GM23338 (cell line): ENCODE data around the gene MYH10. TPM values are rescaled to one million over a fixed set of nuclear protein-coding genes. Genes with fewer than 3 reads are reported as not detected.
A peak's percentile ranks its signal among the peaks of the same experiment; 100 is the strongest.

Source experiments
- ATAC-seq: fragments of 200-7000 bp; cut with Tn5 transposase; 3 replicates; pipeline ENCODE4 v1.9.1; 2020
- DNase-seq: peaks from one replicate; pipeline ENCODE4 v3.0.0-alpha.2; 2015; ENCODE audit warnings: low spot score
- H2AFZ ChIP-seq: fragments of 200-600 bp; sonication (generic); 2 replicates; pipeline ENCODE4 v1.8.0; 2016; ENCODE audit warnings: antibody characterized with exemption, mild to moderate bottlenecking, moderate library complexity
- H3F3A ChIP-seq: fragments of 200-600 bp; sonication (generic); replicated peaks from 2 replicates; pipeline ENCODE4 v1.8.0; 2017; ENCODE audit warnings: antibody characterized with exemption, mixed run types, low read depth
- H3K27ac ChIP-seq: fragments of 200-600 bp; sonication (generic); 2 replicates; pipeline ENCODE4 v1.6.1; 2016; ENCODE audit warnings: low read depth
- H3K27me3 ChIP-seq: fragments of 200-600 bp; sonication (generic); 2 replicates; pipeline ENCODE4 v1.8.0; 2016; ENCODE audit warnings: mild to moderate bottlenecking, mixed run types, moderate library complexity; ENCODE audit not compliant: insufficient read depth
- H3K36me3 ChIP-seq: fragments of 200-600 bp; sonication (generic); 2 replicates; pipeline ENCODE4 v1.8.0; 2016; ENCODE audit warnings: mild to moderate bottlenecking; ENCODE audit not compliant: insufficient read depth
- H3K4me1 ChIP-seq: fragments of 200-600 bp; sonication (generic); 2 replicates; pipeline ENCODE4 v1.8.0; 2016; ENCODE audit warnings: mild to moderate bottlenecking, moderate library complexity; ENCODE audit not compliant: insufficient read depth
- H3K4me2 ChIP-seq: fragments of 200-600 bp; sonication (generic); 2 replicates; pipeline ENCODE4 v1.7.1; 2017; ENCODE audit warnings: mixed run types
- H3K4me3 ChIP-seq: fragments of 200-600 bp; sonication (generic); 2 replicates; pipeline ENCODE4 v1.6.1; 2016; ENCODE audit warnings: mixed run types
- H3K79me2 ChIP-seq: fragments of 200-600 bp; sonication (generic); replicated peaks from 2 replicates; pipeline ENCODE4 v1.8.0; 2017; ENCODE audit warnings: mild to moderate bottlenecking; ENCODE audit not compliant: insufficient read depth
- H3K9me2 ChIP-seq: fragments of 200-600 bp; sonication (generic); 2 replicates; pipeline ENCODE4 v1.8.0; 2017; ENCODE audit not compliant: insufficient read depth
- H4K20me1 ChIP-seq: fragments of 200-600 bp; sonication (generic); replicated peaks from 2 replicates; pipeline ENCODE4 v1.8.0; 2017; ENCODE audit warnings: mild to moderate bottlenecking; ENCODE audit not compliant: insufficient read depth
- H3K27ac Mint-ChIP-seq: 2 replicates; pipeline ENCODE4 v1.8.0; 2020; ENCODE audit warnings: inconsistent platforms, mild to moderate bottlenecking, moderate library complexity, mixed read lengths
- H3K27me3 Mint-ChIP-seq: 3 replicates; pipeline ENCODE4 v1.8.0; 2022; ENCODE audit warnings: low read depth, mild to moderate bottlenecking, moderate library complexity, mixed read lengths, inconsistent platforms; ENCODE audit not compliant: insufficient read depth, poor library complexity
- H3K36me3 Mint-ChIP-seq: 3 replicates; pipeline ENCODE4 v1.8.0; 2021; ENCODE audit warnings: low read depth, mild to moderate bottlenecking, inconsistent platforms, moderate library complexity, mixed read lengths
- H3K4me1 Mint-ChIP-seq: 3 replicates; pipeline ENCODE4 v1.8.0; 2020; ENCODE audit warnings: mild to moderate bottlenecking, inconsistent platforms, mixed read lengths
- H3K4me3 Mint-ChIP-seq: 3 replicates; pipeline ENCODE4 v1.8.0; 2021; ENCODE audit warnings: moderate library complexity, mild to moderate bottlenecking, inconsistent platforms, mixed read lengths
- H3K9me3 Mint-ChIP-seq: 3 replicates; pipeline ENCODE4 v1.8.0; 2020; ENCODE audit warnings: moderate library complexity, mild to moderate bottlenecking, inconsistent platforms, mixed read lengths
- CREB1 ChIP-seq: fragments of 250-450 bp; sonication (Bioruptor Pico); IDR thresholded peaks from 2 replicates; pipeline ENCODE4 v1.5.0; 2020; ENCODE audit warnings: low read depth, mild to moderate bottlenecking, moderate library complexity
- EZH2 ChIP-seq: fragments of 200-600 bp; sonication (generic); IDR thresholded peaks from one replicate; pipeline ENCODE4 v1.8.0; 2017; ENCODE audit warnings: antibody characterized with exemption, mild to moderate bottlenecking, low read depth; ENCODE audit not compliant: unreplicated experiment
- EZH2phosphoT487 ChIP-seq: fragments of 200-600 bp; sonication (generic); IDR thresholded peaks from one replicate; pipeline ENCODE4 v1.8.1; 2018; ENCODE audit warnings: antibody characterized with exemption; ENCODE audit not compliant: unreplicated experiment
- JUNB ChIP-seq: IDR thresholded peaks from one replicate; pipeline ENCODE4 v1.6.1; 2016; ENCODE audit warnings: antibody characterized with exemption; ENCODE audit not compliant: unreplicated experiment
- NANOG ChIP-seq: IDR thresholded peaks from 2 replicates; pipeline ENCODE4 v1.6.1; 2016; ENCODE audit warnings: antibody characterized with exemption, borderline replicate concordance
- POLR2AphosphoS5 ChIP-seq: IDR thresholded peaks from 2 replicates; pipeline ENCODE4 v1.6.1; 2016; ENCODE audit warnings: antibody characterized with exemption, low read depth
- STAT1 ChIP-seq: IDR thresholded peaks from one replicate; pipeline ENCODE4 v1.6.1; 2016; ENCODE audit warnings: antibody characterized with exemption; ENCODE audit not compliant: unreplicated experiment
- ZNF114 ChIP-seq: fragments of 250-450 bp; sonication (Bioruptor Pico); IDR thresholded peaks from 2 replicates; pipeline ENCODE4 v1.5.0; 2020; ENCODE audit warnings: mild to moderate bottlenecking, moderate library complexity
- polyA plus RNA-seq: library from polyadenylated mRNA; unstranded; fragments of >200 nt; fragmentation: Nextera tagmentation; extraction: Ambion mirVana; gene quantifications from 2 replicates; pipeline ENCODE4 v1.2.1, GENCODE V29; 2016
- total RNA-seq: library from RNA; depleted of rRNA; stranded (reverse); fragments of >200 nt; shearing (Covaris generic); gene quantifications from 2 replicates; pipeline ENCODE4 v1.2.3, GENCODE V29; 2014
- TF ChIP-seq, protein P1 (sequence below): IDR thresholded peaks from one replicate; pipeline ENCODE4 v1.6.1; 2018; ENCODE audit warnings: antibody characterized with exemption; ENCODE audit not compliant: unreplicated experiment
- TF ChIP-seq, protein P2 (sequence below): fragments of 250-450 bp; sonication (Bioruptor Pico); IDR thresholded peaks from 2 replicates; pipeline ENCODE4 v1.5.0; 2020; ENCODE audit warnings: mild to moderate bottlenecking, moderate library complexity

Gene MYH10
- total and polyA plus RNA-seq, 2 experiments from 2014 or later = 89.5 to 230 TPM

- Mint-ChIP-seq H3K4me1 (no peaks in the 10 kb centered on the region), H3K36me3 (peaks cover 57% of the 10 kb centered on the region), H3K9me3 (no peaks in the 10 kb centered on the region; the same call in 2 of the 3 replicates), H3K4me3 (no peak overlapping the region), H3K27me3 (peaks cover 4% of the 10 kb centered on the region), H3K27ac (peak overlapping the region; percentile 49; the same call in 1 of the 2 replicates)
- Histone ChIP-seq H3K27ac (peak overlapping the region; percentile 76; the same call in 1 of the 2 replicates), H3K4me3 (no peak overlapping the region), H3F3A (peaks cover 22% of the 10 kb centered on the region; the same call in 1 of the 2 replicates), H3K9me2 (no peaks in the 10 kb centered on the region), H3K4me2 (no peak overlapping the region), H2AFZ (no peak overlapping the region), H3K79me2 (no peaks in the 10 kb centered on the region), H3K36me3 (peaks cover 26% of the 10 kb centered on the region; the same call in 1 of the 2 replicates), H3K27me3 (no peaks in the 10 kb centered on the region), H4K20me1 (peaks cover 10% of the 10 kb centered on the region), H3K4me1 (no peaks in the 10 kb centered on the region)
- no peak for DNase-seq
- ATAC-seq = no peak
- TF ChIP-seq EZH2phosphoT487 = no peak
- peak; percentile 3; the same call in 1 of the 2 replicates for TF ChIP-seq POLR2AphosphoS5
These were observed 157.9 kb downstream of the MYH10 start for GRCh38 chr17:8472663-8473062.

GRCh38 chr17:8470447-8471047 is 160.0 kb downstream of the MYH10 start:
- peaks cover 6% of the 10 kb centered on the region; the same call in 1 of the 2 replicates for H4K20me1 ChIP-seq
- peaks cover 43% of the 10 kb centered on the region for H3K36me3 Mint-ChIP-seq
- H3K27ac Mint-ChIP-seq = 0 out of 2 replicates have a peak overlapping the region, but pooled peaks have one; percentile 48
- no peak overlapping the region for H3K4me2 ChIP-seq
- peaks cover 16% of the 10 kb centered on the region; the same call in 1 of the 2 replicates for H3F3A ChIP-seq
- H3K4me3 Mint-ChIP-seq = no peak overlapping the region
- no peak overlapping the region; the same call in 1 of the 2 replicates for H3K27ac ChIP-seq
- no peak overlapping the region for H2AFZ ChIP-seq
- H3K36me3 ChIP-seq = peaks cover 15% of the 10 kb centered on the region; the same call in 1 of the 2 replicates
- no peak; the same call in 1 of the 3 replicates for ATAC-seq
- no peaks in the 10 kb centered on the region; the same call in 2 of the 3 replicates for H3K9me3 Mint-ChIP-seq
- peaks cover under 1% of the 10 kb centered on the region; the same call in 2 of the 3 replicates for H3K4me1 Mint-ChIP-seq
- H3K27me3 Mint-ChIP-seq = peaks cover 5% of the 10 kb centered on the region
- no peak for DNase-seq
- H3K79me2 ChIP-seq = no peaks in the 10 kb centered on the region
- H3K27me3 ChIP-seq = no peaks in the 10 kb centered on the region
- no peak overlapping the region for H3K4me3 ChIP-seq
- no peaks in the 10 kb centered on the region for H3K9me2 ChIP-seq
- H3K4me1 ChIP-seq = peaks cover under 1% of the 10 kb centered on the region; the same call in 1 of the 2 replicates
- TF ChIP-seq, protein P1, sequence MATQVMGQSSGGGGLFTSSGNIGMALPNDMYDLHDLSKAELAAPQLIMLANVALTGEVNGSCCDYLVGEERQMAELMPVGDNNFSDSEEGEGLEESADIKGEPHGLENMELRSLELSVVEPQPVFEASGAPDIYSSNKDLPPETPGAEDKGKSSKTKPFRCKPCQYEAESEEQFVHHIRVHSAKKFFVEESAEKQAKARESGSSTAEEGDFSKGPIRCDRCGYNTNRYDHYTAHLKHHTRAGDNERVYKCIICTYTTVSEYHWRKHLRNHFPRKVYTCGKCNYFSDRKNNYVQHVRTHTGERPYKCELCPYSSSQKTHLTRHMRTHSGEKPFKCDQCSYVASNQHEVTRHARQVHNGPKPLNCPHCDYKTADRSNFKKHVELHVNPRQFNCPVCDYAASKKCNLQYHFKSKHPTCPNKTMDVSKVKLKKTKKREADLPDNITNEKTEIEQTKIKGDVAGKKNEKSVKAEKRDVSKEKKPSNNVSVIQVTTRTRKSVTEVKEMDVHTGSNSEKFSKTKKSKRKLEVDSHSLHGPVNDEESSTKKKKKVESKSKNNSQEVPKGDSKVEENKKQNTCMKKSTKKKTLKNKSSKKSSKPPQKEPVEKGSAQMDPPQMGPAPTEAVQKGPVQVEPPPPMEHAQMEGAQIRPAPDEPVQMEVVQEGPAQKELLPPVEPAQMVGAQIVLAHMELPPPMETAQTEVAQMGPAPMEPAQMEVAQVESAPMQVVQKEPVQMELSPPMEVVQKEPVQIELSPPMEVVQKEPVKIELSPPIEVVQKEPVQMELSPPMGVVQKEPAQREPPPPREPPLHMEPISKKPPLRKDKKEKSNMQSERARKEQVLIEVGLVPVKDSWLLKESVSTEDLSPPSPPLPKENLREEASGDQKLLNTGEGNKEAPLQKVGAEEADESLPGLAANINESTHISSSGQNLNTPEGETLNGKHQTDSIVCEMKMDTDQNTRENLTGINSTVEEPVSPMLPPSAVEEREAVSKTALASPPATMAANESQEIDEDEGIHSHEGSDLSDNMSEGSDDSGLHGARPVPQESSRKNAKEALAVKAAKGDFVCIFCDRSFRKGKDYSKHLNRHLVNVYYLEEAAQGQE = no peak
- no peak for TF ChIP-seq STAT1
- TF ChIP-seq EZH2 = no peak
- TF ChIP-seq EZH2phosphoT487 = no peak
- TF ChIP-seq NANOG = no peak
- TF ChIP-seq ZNF114 (CRISPR knock-in tag) = no peak
- TF ChIP-seq CREB1 (CRISPR knock-in tag) = no peak
- no peak for TF ChIP-seq JUNB
- TF ChIP-seq, protein P2, sequence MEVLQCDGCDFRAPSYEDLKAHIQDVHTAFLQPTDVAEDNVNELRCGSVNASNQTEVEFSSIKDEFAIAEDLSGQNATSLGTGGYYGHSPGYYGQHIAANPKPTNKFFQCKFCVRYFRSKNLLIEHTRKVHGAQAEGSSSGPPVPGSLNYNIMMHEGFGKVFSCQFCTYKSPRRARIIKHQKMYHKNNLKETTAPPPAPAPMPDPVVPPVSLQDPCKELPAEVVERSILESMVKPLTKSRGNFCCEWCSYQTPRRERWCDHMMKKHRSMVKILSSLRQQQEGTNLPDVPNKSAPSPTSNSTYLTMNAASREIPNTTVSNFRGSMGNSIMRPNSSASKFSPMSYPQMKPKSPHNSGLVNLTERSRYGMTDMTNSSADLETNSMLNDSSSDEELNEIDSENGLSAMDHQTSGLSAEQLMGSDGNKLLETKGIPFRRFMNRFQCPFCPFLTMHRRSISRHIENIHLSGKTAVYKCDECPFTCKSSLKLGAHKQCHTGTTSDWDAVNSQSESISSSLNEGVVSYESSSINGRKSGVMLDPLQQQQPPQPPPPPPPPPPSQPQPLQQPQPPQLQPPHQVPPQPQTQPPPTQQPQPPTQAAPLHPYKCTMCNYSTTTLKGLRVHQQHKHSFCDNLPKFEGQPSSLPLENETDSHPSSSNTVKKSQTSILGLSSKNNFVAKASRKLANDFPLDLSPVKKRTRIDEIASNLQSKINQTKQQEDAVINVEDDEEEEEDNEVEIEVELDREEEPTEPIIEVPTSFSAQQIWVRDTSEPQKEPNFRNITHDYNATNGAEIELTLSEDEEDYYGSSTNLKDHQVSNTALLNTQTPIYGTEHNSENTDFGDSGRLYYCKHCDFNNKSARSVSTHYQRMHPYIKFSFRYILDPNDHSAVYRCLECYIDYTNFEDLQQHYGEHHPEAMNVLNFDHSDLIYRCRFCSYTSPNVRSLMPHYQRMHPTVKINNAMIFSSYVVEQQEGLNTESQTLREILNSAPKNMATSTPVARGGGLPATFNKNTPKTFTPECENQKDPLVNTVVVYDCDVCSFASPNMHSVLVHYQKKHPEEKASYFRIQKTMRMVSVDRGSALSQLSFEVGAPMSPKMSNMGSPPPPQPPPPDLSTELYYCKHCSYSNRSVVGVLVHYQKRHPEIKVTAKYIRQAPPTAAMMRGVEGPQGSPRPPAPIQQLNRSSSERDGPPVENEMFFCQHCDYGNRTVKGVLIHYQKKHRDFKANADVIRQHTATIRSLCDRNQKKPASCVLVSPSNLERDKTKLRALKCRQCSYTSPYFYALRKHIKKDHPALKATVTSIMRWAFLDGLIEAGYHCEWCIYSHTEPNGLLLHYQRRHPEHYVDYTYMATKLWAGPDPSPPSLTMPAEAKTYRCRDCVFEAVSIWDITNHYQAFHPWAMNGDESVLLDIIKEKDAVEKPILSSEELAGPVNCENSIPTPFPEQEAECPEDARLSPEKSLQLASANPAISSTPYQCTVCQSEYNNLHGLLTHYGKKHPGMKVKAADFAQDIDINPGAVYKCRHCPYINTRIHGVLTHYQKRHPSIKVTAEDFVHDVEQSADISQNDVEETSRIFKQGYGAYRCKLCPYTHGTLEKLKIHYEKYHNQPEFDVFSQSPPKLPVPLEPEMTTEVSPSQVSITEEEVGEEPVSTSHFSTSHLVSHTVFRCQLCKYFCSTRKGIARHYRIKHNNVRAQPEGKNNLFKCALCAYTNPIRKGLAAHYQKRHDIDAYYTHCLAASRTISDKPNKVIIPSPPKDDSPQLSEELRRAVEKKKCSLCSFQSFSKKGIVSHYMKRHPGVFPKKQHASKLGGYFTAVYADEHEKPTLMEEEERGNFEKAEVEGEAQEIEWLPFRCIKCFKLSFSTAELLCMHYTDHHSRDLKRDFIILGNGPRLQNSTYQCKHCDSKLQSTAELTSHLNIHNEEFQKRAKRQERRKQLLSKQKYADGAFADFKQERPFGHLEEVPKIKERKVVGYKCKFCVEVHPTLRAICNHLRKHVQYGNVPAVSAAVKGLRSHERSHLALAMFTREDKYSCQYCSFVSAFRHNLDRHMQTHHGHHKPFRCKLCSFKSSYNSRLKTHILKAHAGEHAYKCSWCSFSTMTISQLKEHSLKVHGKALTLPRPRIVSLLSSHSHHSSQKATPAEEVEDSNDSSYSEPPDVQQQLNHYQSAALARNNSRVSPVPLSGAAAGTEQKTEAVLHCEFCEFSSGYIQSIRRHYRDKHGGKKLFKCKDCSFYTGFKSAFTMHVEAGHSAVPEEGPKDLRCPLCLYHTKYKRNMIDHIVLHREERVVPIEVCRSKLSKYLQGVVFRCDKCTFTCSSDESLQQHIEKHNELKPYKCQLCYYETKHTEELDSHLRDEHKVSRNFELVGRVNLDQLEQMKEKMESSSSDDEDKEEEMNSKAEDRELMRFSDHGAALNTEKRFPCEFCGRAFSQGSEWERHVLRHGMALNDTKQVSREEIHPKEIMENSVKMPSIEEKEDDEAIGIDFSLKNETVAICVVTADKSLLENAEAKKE (CRISPR knock-in tag) = no peak
- no peak for TF ChIP-seq POLR2AphosphoS5
